CD4-positive, alpha-beta T cell treated with Interleukin-21 for 1 hour (primary cell): ENCODE results near the gene DSCAML1.

Experiments
- DNase-seq: peaks from one replicate; pipeline ENCODE4 v3.0.0-alpha.2; 2020

DSCAML1 gene

DNA sequence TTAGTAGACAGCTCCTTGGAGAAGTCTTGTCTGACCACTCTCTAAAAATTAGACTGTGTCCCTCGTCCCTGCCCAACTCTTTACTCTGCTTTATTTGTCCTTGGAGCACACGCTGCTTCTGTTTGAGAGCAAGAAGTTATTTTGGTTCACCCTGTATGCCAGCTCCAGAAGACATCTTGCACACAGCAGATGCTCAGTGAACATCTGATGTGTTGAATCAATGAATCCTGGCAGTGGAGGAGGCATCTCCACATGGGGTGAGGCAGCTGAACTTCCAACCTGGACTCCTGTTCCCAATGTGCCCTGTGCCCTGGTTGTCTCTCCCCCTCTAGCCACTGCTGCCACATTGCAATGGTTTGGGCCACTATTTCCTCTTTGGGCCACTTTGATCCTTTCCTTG, 255.8 kb downstream of the DSCAML1 start:
- DNase-seq = no peak

DNA sequence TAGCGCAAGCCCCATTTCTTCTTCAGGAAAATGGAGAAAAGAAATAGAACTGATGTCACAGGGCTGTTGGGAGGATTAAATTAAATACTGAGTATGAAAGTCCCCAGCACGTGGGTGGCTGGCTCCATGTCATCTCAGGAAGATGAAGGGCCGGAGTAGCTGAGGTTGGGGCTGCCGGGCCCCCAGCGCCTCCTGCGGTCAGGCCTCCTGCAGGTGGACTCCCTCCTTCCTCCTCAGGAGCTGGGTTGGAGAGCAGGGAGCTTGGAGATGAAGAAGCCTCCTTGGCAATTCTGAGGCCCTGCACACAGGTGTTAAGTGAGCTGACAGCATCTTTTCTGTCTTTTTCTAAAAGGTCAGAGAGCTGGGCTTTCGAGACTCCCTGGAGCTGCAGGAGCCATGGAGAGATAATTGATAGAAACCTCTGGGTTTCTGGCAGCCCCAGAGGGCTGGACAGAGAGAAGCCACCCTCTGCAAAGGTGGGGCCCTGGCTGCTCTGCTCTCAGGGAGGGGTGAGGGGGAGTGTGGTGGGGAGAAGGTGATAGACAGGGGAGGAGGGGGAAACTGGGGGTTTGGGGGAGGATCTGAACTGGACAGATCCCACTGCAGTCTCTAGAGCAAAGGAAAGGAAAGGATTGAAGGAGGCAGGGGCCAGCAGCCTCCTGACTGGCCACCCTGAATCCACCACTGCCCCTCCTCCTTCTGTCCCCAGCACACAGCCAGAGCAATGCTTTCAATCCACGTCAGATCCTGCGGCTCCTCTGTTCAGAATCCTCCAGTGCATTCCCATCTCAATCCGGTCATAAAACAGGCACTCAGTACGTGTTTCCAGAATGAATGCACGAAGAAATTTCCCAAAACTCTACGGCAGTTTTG, 258.5 kb downstream of the DSCAML1 start:
- DNase-seq = no peak

DNA sequence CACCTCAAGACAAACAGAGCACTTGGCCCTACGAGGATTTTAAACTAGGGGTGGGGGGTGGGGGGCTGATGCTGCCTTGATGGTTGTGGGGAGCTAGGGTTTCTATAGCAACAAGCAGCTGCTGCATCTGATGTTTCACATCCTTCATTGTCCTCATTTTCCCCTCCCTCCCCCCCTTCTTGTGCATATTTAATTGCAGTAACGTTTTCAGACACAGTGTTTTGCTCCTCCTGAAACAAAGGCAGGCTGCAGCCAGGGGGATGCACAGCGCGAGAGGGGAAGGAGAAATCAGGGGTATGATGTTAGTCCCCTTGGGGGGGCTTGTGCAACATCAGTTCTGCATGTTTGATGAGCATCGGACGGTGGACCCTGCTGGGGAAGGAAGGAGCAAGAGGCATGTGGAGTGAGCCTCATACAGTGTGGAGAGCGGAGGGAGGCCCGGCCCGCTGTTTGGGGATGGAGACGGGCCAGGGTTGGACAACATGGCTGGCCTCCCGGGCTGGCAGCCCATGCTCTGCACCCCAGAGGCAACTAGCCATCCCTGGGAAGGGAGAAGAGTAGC, 261.1 kb downstream of the DSCAML1 start:
- no peak for DNase-seq

DNA sequence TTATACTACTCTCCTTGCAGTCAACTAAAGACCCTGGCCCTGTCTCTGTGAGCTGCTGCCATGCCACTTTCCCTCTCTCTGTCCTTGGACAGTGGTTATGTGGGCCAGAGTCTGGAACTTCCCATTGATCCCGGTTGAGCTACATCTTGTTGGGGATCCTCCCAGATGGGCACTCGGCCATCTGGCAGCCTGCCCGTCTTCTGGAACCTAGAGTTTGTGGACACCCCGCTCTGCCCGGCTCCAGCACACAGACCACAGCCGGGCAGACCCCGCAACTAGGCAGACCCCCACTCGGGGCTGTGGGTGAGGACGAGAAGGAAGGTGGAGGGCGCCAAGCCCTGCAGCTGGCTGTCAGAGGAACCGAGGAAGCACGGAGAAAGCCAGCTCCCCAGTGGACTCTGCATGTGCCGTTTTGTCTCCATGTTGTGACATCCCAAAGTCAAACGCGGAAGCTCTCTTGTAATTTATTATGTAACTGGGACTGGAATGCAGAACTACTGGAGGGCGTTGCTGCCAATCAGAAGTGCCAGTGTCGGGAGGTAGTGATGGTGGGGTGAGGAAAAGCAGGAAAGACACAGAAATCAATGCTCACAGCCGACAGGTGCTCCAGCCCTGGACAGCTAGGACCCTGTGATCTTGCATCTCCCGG, 261.7 kb downstream of the DSCAML1 start:
- no peak for DNase-seq

DNA sequence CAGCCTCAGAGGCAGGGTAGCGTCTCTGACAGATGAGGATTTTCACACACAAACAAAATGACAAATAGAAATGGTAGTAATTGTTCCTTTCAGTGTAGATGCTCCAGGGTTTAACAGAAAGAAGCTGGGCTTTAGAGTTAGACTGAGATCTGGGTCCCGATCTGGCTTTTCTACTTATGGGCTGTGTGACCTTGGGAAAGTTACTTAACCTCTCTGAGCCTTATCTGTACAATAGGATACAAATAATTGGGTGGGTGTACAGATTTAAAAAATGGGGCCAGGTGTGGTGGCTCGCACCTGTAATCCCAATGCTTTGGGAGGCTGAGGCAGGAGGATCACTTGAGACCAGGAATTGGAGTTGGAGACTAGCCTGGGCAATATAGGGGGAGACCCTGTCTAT, 264.4 kb downstream of the DSCAML1 start:
- no peak for DNase-seq

DNA sequence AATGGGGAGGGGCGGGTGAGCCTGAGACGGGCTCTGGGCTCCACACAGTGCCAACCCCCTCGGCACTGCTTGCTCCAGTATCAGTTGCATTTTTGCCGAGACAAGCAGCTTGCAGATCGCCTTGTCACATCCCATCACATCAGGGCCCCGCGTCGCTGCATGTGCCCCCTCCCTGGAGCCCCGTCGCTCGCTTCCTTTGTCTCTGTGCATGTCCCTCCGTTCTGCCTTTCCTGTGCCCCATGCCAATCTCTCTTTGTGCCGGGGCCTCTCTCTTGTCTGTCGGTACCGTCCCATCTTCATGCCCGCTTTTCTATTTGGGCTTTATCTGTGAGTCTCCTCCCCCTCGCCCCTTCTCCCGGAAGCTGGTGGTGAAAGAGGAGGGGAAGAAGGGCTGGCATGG, 267.2 kb downstream of the DSCAML1 start:
- DNase-seq = no peak

DNA sequence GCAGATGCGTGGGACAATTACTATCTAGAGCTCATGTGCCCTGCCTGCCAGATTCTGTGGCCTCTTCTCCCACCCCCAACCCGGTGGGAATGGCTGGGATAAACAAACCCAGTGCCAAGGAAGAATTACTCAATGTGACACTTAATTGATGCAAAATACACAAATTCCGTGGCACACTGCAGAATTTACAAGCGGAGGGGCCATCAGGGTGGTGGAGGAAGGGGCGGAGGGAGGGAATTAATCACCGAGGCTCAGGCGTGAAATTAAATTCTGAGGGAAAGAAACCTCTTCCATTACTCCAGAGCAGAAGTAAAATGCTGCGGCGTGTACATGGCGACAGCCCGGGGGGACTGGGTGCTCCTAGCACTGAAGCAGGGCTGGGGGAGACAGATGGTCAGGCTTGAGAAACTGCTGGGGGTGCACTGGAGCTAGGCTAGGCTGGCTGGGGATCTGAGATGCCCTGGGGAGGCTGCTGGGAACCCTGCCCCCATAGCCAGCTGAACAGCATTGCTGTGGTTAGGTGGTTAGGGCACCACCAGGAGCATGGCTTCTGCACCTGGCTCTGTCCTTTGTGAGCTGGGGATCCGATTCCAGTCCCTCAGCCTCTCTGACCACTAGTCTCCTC, 268.8 kb downstream of the DSCAML1 start:
- DNase-seq = no peak

DNA sequence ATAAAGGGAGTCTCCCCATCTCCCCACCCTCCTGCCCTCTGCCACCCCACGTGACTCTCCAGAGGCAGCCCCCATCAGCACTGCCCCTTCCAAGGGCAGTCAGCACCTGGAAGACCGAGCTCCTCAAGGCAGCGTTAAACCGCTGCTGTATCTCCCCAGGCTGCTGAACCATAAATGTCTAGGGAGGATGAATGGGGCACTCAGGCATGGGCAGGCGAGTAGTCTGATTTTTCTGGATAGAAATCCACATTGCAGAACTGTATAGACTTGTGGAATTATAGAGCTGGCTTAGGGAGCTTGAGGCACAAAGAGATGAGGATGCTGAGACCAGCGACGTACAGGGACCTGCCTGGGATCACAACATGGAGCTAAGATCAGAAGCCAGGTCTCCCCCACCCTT, 269.7 kb downstream of the DSCAML1 start:
- no peak for DNase-seq

DNA sequence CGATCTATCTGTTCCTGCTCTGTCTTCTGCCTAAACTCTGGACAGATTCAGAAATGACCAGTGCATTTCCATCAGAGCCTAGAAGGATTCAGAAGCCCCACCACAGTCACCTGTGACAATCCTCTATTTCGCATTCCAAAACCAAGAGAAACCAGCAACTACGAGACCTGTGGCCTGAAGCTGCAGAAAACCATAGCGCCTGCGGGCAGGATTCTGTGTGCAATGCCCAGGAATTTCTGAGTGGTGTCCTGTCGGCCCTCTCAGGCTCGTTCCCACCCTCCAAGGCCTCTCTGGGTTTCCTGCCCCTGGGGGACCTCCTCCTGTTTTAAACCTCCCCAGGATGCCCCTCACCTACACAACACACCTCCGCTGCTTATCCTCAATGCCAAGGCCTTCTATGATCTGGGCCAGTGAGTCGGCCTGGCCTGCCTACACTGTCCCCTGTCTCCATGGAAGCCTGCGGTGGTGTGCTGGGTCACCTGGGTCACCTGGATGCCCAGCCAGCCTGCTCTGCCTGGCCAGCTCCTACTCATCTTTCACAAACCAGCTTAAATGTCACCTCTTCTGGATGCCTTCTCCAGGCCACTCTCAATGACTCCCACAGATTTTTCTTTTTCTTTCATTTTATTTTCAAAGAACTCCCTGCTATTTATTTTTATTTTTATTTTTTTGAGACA, 271.0 kb downstream of the DSCAML1 start:
- no peak for DNase-seq

DNA sequence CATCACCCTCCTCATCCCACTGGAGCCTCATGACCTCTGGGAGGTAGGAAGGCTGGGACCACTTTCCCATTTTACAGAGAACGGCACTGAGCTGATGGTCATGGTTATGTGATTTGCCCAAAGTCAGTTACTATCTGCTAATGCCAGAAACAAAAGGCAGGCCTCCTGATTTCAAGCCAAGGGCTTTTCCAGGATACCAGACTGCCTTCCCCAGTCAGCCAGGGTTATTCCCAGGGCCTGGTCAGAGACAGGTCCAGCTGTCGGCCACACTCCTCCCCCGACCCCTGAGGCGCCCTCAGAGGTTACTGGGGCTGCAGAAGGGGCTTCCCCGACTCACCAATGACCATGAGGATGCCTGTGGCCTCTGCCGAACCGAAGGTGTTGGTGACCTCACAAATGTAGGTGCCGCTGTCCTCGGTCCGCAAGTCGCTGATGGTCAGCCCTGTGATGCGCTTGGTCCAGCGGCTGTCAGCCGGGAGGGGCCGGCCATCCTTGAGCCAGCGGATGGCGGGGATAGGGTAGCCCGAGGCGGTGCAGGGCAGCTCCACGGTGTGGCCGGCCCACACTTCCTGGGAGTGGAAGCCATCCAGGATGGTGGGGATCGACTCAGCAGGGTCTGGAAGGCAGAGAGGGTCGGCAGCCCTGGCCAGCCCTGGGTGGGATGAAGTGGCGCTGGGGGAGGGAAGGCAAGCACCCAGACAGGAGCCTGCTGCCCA, 272.4 kb downstream of the DSCAML1 start:
- DNase-seq = no peak

DNA sequence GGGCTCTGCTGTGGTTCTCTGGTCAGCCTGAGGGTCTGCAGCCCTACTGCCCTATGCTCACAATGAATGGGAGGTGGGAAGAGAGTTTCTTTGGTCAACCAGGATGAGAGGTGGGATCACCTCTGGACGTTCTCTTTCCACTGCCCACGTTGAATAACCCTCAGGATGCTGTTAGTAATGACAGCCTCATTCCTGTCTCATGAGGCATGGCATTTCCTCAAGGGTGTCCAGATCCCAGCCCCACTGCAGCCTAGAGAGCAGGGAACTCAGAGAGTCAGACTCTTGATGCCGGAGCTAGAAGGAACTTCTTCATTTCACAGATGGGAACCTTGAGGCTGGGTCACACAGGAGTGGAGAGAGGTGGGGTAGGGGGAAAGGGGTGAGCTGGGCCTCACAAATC, 273.3 kb downstream of the DSCAML1 start:
- no peak for DNase-seq

DNA sequence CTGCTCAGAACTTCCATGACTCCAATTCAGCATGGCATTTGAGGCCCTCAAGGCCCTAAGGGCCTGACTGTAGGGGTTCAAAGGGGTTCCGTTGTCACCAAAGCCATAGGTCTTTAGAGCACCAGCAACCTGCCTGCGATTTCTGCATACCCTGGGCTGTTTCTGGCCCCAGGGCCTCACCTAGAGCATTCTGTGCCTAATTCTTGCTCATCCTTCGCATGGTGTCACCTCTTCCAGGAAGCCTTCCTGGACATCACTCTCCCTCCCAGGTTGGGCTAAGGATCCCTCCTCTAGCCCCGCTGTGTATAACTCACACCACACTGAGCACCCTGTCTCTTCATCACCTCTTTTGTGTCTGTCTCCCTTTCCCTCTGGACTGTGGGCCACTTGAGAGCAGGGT, 275.0 kb downstream of the DSCAML1 start:
- DNase-seq = no peak

DNA sequence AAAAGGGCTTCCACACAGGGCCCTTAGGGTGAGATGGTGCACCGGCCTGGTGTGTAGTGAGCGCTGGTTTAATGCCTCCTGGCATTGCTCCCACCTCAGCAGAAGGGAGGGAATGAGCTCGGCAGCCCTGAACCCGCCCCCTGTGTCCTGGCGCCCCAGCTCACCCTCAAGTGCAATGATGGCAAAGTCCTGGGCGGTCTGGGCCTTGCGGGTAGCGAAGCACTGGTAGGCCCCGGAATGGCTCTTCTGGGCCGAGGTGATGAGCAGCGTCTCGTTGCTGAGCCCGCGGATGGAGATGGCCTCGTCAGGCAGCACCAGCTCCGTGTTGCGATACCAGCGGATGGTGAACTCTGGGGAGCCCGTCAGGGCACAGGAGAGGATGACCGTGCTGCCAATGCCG, 276.1 kb downstream of the DSCAML1 start:
- DNase-seq = no peak

DNA sequence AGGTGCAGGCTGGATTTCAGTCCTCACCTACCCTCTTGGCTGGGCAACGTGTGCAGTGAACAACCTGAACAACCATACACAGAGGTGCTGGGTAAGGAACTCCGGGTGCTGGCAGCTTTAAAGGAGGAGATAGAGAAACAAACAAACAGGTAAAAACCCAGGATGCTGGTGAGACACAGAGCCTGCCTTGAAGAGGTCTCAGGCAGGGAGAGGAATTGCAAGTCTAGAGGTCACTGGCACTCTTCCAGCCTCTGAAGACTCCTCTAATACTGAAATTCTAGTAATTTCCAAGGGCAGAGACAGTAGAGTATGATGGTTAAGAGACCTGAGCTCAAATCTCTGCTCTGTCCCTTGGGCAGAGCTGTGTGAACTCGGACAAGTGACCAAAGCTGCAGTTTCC, 276.8 kb downstream of the DSCAML1 start:
- DNase-seq = no peak

DNA sequence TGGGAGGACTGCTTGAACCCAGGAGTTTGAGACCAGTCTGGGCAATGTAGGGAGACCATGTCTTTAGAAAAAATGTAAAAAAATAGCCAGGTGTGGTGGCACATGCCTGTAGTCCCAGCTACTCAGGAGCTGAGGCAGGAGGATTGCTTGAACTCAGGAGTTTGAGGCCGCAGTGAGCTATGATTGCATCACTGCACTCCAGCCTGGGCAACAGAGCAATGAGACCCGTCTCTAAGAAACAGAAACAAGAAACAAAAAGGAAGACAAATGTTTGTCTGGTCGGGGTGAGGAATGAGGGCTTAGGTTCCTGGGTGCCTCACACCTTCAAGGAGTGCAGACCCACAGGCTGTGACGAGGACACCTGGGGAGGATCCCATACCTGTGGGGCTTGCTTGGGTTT, 277.4 kb downstream of the DSCAML1 start:
- DNase-seq = no peak

DNA sequence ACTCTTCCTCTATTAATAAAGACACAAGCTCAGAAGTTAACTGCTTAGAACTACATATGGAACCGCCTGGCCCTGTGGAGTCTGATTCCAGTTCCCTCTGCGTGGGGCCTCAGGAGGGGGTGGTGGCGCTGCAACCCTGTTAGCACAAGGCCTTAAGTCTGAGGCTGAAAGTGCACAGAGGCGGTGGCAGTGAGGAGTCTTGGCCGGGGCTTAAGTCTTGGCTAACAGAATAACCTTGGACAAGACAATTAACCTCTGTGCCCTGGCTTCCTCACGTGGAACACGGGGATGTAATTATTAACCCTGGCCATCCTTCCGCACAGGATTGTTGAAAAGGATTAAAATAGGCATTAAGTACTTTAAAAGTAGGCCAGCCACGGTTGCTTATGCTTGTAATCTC, 277.8 kb downstream of the DSCAML1 start:
- DNase-seq = no peak

DNA sequence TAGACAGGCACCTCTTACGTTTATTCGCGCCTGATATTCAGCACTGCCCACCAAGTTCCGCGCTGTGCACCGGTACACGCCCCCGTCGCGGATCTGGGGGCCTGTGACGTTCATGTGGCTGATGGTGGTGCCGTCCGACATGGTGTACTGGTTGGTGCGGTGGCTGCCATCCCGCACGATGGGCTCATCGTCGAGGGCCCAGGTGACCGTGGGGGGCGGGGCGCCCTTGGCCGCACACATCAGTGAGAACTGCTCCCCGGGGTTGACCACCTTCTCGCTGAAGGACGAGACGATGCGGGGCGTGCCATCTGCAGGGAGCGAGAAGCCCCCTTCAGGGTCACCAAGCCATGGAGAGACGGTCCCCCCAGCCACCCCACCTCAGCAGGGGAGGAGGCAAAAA, 278.6 kb downstream of the DSCAML1 start:
- DNase-seq = no peak

DNA sequence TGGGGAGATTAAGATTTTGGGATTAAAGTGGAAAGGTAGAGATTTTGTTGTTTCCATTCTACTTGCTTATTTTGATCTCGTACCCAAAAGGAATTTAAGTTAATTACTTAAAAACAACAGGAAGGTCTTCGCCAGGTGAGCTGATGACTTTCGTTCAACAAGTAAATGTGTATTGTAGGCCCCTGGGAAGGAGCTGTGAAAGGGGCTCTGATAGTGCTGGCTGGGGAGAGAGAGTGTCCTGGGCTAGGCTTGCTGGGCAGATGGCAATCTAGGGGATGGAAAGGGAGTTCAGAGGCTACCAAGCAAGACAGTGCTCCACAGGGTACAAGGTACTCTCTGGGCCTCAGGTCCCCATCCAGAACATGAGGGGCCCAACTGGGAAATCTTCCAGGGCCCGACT, 279.9 kb downstream of the DSCAML1 start:
- DNase-seq = no peak

DNA sequence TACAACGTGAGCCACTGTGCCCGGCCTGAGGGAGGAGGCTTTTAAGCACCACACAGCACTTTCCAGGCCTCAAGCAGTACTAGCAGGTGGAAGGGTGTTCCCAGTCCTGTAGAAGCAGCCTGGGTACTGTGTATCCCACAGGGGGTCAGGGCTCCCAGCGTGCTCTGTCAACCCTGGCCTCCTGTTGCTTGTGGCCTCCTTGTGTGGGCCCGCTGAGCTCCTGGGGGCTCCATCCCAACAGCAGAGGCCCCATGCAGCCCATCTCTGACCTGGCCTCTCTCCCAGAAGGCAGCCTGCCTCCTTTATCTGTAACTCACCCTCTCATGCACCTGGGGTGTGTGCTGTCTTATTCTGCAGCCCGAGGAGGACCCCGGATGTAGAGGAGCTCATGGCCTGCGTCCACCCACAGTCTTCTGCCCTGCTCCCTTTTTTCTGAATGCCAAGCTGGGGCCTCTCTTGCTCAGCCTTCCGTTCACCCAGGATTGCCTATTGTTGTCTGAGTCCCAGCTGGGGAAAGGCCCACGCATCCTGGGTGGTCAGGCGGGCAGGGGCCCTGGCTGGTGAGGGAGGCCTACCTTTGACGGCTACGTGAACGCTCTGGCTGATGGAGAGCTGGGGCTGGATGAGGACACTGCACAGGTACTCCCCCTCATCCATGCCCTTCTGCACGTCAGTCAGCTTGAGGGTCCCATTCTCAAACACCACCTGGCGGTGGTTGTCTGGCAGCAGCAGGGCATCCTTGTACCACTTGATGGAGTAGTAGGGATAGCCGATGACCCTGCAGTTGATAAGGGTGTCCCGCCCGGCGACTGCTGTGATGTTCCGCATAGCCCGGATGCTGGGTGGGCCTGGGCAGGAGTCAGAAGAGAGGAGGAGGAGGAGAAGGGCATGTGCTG, 280.9 kb downstream of the DSCAML1 start:
- no peak for DNase-seq

DNA sequence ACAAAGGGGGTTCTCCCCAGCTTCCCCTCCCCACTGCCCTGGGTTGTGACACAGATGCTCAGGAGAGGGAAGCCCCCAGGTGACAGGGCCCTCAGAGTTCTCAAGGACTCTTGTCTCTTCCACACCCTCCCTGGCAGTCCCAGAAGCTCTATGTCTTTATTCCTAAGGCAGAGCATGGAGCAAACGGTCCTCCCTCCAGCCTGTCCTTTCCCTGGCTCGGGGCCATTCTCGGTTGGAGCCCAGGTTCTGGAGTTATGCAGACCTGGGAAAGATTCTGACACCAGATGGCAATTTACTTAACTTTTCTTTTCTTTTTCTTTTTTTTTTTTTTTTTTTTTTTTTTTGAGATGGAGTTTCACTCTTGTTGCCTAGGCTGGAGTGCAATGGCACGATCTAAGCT, 282.8 kb downstream of the DSCAML1 start:
- no peak for DNase-seq

DNA sequence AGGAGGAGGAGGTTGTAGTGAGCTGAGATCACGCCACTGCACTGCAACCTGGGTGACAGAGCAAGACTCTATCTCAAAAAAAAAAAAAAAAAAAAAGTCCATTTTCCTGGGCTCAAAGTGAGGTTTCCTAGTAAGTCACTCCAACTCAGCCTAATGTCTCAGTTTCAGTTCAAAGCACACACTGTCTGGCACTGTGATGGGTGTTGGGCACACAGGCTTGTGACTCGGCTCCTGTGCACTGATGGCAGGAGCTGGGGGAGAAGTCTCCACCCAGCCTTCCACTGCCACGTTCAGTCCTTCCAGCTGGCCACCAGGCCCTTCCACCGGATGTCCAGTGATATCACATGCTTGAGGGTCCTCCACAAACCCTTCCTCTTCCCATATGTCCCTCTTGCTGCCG, 283.4 kb downstream of the DSCAML1 start:
- DNase-seq = no peak
